KMS-11 (cell line): ENCODE measurements around the gene FIGNL2.
A peak's percentile ranks its signal among the peaks of the same experiment; 100 is the strongest.

Source experiments
- H2AFZ ChIP-seq: fragments of 200-600 bp; sonication (generic); 2 replicates; pipeline ENCODE4 v1.6.1; 2016; ENCODE audit warnings: antibody characterized with exemption, mixed run types, low read depth
- H3K27ac ChIP-seq: fragments of 200-600 bp; sonication (generic); 2 replicates; pipeline ENCODE4 v1.6.1; 2016; ENCODE audit warnings: mild to moderate bottlenecking, mixed run types
- H3K27me3 ChIP-seq: fragments of 200-600 bp; sonication (generic); 2 replicates; pipeline ENCODE4 v1.6.1; 2017; ENCODE audit warnings: mild to moderate bottlenecking, low read depth, mixed run types, moderate library complexity; ENCODE audit not compliant: insufficient read depth
- H3K36me3 ChIP-seq: fragments of 200-600 bp; sonication (generic); 2 replicates; pipeline ENCODE4 v1.6.1; 2017; ENCODE audit warnings: mild to moderate bottlenecking, mixed run types; ENCODE audit not compliant: insufficient read depth
- H3K4me1 ChIP-seq: fragments of 200-600 bp; sonication (generic); 2 replicates; pipeline ENCODE4 v1.6.1; 2016; ENCODE audit warnings: mild to moderate bottlenecking, low read depth, mixed run types; ENCODE audit not compliant: poor library complexity, severe bottlenecking
- H3K4me2 ChIP-seq: fragments of 200-600 bp; sonication (generic); 2 replicates; pipeline ENCODE4 v1.7.0; 2016; ENCODE audit warnings: mild to moderate bottlenecking, mixed run types
- H3K4me3 ChIP-seq: fragments of 200-600 bp; sonication (generic); IDR thresholded peaks from 2 replicates; pipeline ENCODE4 v1.6.1; 2017; ENCODE audit warnings: low read depth, low read length, mixed read lengths; ENCODE audit not compliant: insufficient read depth
- H3K79me2 ChIP-seq: fragments of 200-600 bp; sonication (generic); 2 replicates; pipeline ENCODE4 v1.6.1; 2016; ENCODE audit warnings: low read depth, mixed run types; ENCODE audit not compliant: insufficient read depth
- H3K9ac ChIP-seq: fragments of 200-600 bp; sonication (generic); 2 replicates; pipeline ENCODE4 v1.6.1; 2016; ENCODE audit warnings: mild to moderate bottlenecking, mixed run types
- H4K20me1 ChIP-seq: fragments of 200-600 bp; sonication (generic); 2 replicates; pipeline ENCODE4 v1.6.1; 2016; ENCODE audit warnings: mild to moderate bottlenecking, mixed run types; ENCODE audit not compliant: insufficient read depth
- CTCF ChIP-seq: fragments of 200-600 bp; sonication (generic); conservative IDR thresholded peaks from 2 replicates; pipeline ENCODE4 v1.6.1; 2017; ENCODE audit warnings: low read depth, mild to moderate bottlenecking, antibody characterized with exemption, low read length, moderate library complexity, mixed read lengths

The FIGNL2 gene

DNA sequence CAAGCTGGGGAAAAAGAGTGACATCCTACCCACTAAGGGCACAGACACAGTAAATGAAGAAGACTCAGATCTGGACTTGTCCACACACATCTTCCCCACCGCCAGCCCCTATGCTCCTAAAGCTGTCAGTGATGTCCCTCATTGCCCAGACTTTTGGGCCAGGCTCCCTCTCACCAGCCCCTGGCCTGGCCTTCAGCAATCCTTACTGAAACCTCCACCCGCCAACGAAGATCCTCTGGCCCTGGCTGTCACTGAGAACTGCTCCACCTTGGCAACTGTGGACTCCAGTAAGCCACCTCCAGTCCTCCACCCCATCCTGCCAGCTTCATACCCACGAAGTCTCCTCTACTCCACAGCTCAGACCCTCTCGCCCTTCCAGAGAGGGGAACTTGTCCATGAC, 23.3 kb downstream of the FIGNL2 start:
- no peak overlapping the region for H2AFZ ChIP-seq
- no peaks in the 10 kb centered on the region for H4K20me1 ChIP-seq
- no peak for TF ChIP-seq CTCF
- no peak overlapping the region for H3K4me3 ChIP-seq
- peaks cover 5% of the 10 kb centered on the region for H3K4me1 ChIP-seq
- no peak overlapping the region for H3K4me2 ChIP-seq
- no peaks in the 10 kb centered on the region for H3K36me3 ChIP-seq
- no peak overlapping the region for H3K27ac ChIP-seq
- peaks cover 5% of the 10 kb centered on the region; the same call in 1 of the 2 replicates for H3K27me3 ChIP-seq
- H3K9ac ChIP-seq, result no peak overlapping the region
- H3K79me2 ChIP-seq, result no peaks in the 10 kb centered on the region

DNA sequence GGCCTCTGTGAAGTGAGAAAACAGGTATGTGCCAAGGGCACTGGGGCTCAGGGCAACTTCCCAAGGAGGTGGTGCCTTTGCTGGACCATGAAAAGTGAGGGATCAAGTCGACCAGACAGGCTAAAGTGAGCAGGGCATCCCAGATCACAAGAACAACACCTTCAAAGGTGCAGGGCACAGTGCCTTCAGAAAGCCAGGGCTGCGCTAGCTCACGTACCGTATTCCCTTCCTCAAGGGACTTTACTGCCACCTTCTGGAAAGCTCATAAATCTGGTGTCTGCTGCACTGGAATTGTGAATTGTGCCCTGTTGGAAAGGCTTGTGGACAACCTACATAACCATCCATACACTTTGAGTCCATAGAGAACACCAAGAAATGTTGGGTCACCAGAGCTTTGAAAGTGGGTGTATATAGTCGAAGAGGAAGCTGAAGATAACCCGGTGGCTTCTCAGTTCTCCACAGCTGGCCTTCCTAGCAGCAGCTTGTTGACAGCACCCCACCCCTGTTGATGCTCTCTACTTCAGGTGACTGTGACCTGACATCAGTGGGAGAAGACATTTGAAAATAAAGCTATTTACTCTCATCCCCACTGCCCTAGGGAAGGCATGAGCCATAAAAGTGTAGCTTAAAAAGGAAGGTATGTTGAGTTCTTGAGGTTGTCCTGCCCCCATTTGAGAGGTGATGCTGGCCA, 24.5 kb downstream of the FIGNL2 start:
- Histone ChIP-seq H3K9ac (no peak overlapping the region), H2AFZ (no peak overlapping the region), H3K27ac (no peak overlapping the region), H4K20me1 (no peaks in the 10 kb centered on the region), H3K4me3 (no peak overlapping the region), H3K4me1 (peaks cover 5% of the 10 kb centered on the region), H3K27me3 (peaks cover 8% of the 10 kb centered on the region; the same call in 1 of the 2 replicates), H3K36me3 (no peaks in the 10 kb centered on the region), H3K4me2 (no peak overlapping the region), H3K79me2 (no peaks in the 10 kb centered on the region)
- TF ChIP-seq CTCF, result peak; percentile 38; the same call in 1 of the 2 replicates

GRCh38 chr12:51822956-51823355, 25.6 kb downstream of the FIGNL2 start:
- Histone ChIP-seq H3K79me2 (no peaks in the 10 kb centered on the region), H3K9ac (no peak overlapping the region), H3K4me2 (no peak overlapping the region), H3K36me3 (no peaks in the 10 kb centered on the region), H3K27ac (no peak overlapping the region), H3K4me3 (no peak overlapping the region), H4K20me1 (no peaks in the 10 kb centered on the region), H2AFZ (no peak overlapping the region), H3K27me3 (peaks cover 8% of the 10 kb centered on the region; the same call in 1 of the 2 replicates), H3K4me1 (peaks cover 1% of the 10 kb centered on the region)
- no peak for TF ChIP-seq CTCF

DNA sequence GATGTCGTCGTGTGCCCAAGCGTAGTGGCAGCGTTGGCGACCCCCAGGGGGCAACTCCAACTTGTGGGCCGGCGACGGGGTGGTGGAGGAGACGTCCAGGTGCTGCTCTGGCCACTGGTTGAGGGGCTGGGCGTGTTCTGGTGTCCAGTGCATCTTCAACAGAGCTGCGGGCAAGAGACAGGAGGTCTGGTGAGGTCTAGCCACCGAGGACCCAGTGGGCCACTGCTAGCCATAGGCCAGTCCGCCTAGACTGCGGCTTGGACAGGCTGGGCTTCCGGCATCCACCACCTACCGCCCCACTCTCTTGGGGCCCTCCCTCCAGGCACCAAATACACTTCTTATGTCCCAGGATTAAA, 26.3 kb downstream of the FIGNL2 start:
- TF ChIP-seq CTCF, result no peak
- H3K79me2 ChIP-seq, result no peaks in the 10 kb centered on the region
- peaks cover 8% of the 10 kb centered on the region; the same call in 1 of the 2 replicates for H3K27me3 ChIP-seq
- no peaks in the 10 kb centered on the region for H4K20me1 ChIP-seq
- H3K4me1 ChIP-seq, result no peaks in the 10 kb centered on the region
- H3K4me3 ChIP-seq, result no peak overlapping the region
- no peak overlapping the region for H3K9ac ChIP-seq
- no peak overlapping the region for H3K4me2 ChIP-seq
- no peak overlapping the region for H3K27ac ChIP-seq
- no peaks in the 10 kb centered on the region for H3K36me3 ChIP-seq
- H2AFZ ChIP-seq, result no peak overlapping the region
